ENCODE data around the gene GPS2. TPM values are rescaled to one million over a fixed set of nuclear protein-coding genes. Genes with fewer than 3 reads are reported as not detected.
A peak's percentile ranks its signal among the peaks of the same experiment; 100 is the strongest.

Gene GPS2
- total RNA-seq, 1 donor from 2014 or later = 51.1 TPM

GRCh38 chr17:7356756-7357155, 41.6 kb upstream of the GPS2 start:
- Histone ChIP-seq H3K27me3 (no peaks in the 10 kb centered on the region), H3K4me1 (peaks cover 37% of the 10 kb centered on the region), H3K27ac (peak overlapping the region; percentile 96), H3K9me3 (no peaks in the 10 kb centered on the region), H3K4me3 (no peak overlapping the region), H3K36me3 (no peaks in the 10 kb centered on the region)
- TF ChIP-seq POLR2AphosphoS5 (IDR thresholded peaks at IDR 0.05; ENCODE audit: insufficient read depth in 1 of 2, low read depth in 1 of 2) (no peak), POLR2A (IDR thresholded peaks at IDR 0.05) (no peak)
- TF ChIP-seq, protein P1, sequence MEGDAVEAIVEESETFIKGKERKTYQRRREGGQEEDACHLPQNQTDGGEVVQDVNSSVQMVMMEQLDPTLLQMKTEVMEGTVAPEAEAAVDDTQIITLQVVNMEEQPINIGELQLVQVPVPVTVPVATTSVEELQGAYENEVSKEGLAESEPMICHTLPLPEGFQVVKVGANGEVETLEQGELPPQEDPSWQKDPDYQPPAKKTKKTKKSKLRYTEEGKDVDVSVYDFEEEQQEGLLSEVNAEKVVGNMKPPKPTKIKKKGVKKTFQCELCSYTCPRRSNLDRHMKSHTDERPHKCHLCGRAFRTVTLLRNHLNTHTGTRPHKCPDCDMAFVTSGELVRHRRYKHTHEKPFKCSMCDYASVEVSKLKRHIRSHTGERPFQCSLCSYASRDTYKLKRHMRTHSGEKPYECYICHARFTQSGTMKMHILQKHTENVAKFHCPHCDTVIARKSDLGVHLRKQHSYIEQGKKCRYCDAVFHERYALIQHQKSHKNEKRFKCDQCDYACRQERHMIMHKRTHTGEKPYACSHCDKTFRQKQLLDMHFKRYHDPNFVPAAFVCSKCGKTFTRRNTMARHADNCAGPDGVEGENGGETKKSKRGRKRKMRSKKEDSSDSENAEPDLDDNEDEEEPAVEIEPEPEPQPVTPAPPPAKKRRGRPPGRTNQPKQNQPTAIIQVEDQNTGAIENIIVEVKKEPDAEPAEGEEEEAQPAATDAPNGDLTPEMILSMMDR (IDR thresholded peaks at IDR 0.05) = no peak
- DNase-seq (ENCODE audit: extremely low spot score in 2 of 2) = no peak
- intact Hi-C loops (cut with DNase I) = loop anchor here (10.0 kb wide), 1 partner anchor 208 kb away; the partner anchor contains the start of gene SENP3

DNA sequence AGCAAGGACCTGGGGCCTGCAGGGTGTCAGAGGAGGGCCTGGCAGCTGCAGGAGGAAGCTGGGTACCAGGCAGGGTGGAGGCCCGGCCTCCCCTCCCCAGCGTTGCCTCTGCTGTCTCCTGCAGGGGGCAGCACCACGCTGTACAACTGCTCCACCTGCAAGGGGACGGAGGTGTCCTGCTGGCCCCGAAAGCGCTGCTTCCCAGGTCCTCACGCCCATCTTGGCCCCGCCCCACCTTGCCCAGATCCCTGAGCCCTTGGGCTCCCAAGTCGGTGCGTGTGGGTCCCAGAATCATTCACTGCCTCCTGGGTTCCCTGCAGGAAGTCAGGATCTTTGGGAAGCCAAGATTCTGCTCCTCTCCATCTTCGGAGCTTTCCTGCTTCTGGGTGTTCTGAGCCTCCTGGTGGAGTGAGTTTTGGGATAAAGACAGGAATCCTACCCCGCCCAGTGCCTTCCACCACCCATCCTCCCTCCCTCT, 41.0 kb upstream of the GPS2 start:
- H3K27me3 ChIP-seq = no peaks in the 10 kb centered on the region
- no peak for DNase-seq (ENCODE audit: extremely low spot score in 2 of 2)
- intact Hi-C loops (cut with DNase I) = loop anchor here (10.0 kb wide), 1 partner anchor 209 kb away; the partner anchor contains the start of gene SENP3
- TF ChIP-seq POLR2AphosphoS5 (IDR thresholded peaks at IDR 0.05; ENCODE audit: insufficient read depth in 1 of 2, low read depth in 1 of 2) = peak; percentile 31 to 34
- no peak for TF ChIP-seq POLR2A (IDR thresholded peaks at IDR 0.05)
- TF ChIP-seq, protein P1 (IDR thresholded peaks at IDR 0.05) = peak; percentile 75 to 85 (median 76)
- no peaks in the 10 kb centered on the region for H3K36me3 ChIP-seq
- H3K4me1 ChIP-seq = peaks cover 37% of the 10 kb centered on the region
- peak overlapping the region; percentile 0 to 12 for H3K4me3 ChIP-seq
- H3K9me3 ChIP-seq = no peaks in the 10 kb centered on the region
- H3K27ac ChIP-seq = peak overlapping the region; percentile 96

- intact Hi-C loops (cut with DNase I) = loop anchor here (10.0 kb wide), 1 partner anchor 209 kb away; the partner anchor contains the start of gene SENP3
- Histone ChIP-seq H3K4me1 (peaks cover 37% of the 10 kb centered on the region), H3K9me3 (no peaks in the 10 kb centered on the region), H3K27me3 (no peaks in the 10 kb centered on the region), H3K27ac (peak overlapping the region; percentile 96), H3K4me3 (peak overlapping the region in 1 of 2 donors; percentile 12), H3K36me3 (no peaks in the 10 kb centered on the region)
- TF ChIP-seq, protein P1 (IDR thresholded peaks at IDR 0.05) = no peak
- TF ChIP-seq POLR2A (IDR thresholded peaks at IDR 0.05) (no peak), POLR2AphosphoS5 (IDR thresholded peaks at IDR 0.05; ENCODE audit: insufficient read depth in 1 of 2, low read depth in 1 of 2) (no peak)
- DNase-seq (ENCODE audit: extremely low spot score in 2 of 2) = no peak
Measured at GRCh38 chr17:7355573-7355972, 40.4 kb upstream of the GPS2 start.

DNA sequence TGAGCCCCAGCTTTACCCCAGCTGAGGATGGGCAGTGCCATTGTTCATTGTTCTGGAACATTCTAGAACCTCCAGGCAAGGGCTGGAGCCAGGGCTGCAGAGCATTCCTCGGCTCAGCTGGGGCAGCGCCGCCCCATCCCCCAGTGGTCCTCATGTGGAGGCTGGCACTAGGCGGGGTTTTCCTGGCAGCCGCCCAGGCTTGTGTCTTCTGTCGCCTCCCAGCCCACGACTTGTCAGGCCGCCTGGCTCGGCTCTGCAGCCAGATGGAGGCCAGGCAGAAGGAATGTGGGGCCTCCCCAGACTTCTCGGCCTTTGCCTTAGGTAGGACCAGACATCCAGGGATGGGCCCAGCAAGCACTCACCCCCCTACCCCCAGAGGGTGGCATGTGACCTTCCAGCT, 39.9 kb upstream of the GPS2 start, which contains the start of gene TMEM95:
Gene TMEM95 (plus strand): TSS at position 104 of the 400 bp plus-strand sequence. CDS start 49 bp downstream, at position 153.
- Histone ChIP-seq H3K4me3 (peak within 1 kb of the TSS; percentile 12 to 87), H3K36me3 (no peaks in the 10 kb centered on the region), H3K4me1 (peaks cover 38% of the 10 kb centered on the region), H3K27me3 (no peaks in the 10 kb centered on the region), H3K9me3 (no peaks in the 10 kb centered on the region), H3K27ac (peak within 1 kb of the TSS; percentile 96)
- intact Hi-C loops (cut with DNase I) = loop anchor here (10.0 kb wide), 1 partner anchor 210 kb away; the partner anchor contains the start of gene SENP3
- TF ChIP-seq POLR2AphosphoS5 (IDR thresholded peaks at IDR 0.05; ENCODE audit: insufficient read depth in 1 of 2, low read depth in 1 of 2) (peak in 1 of 2 donors; percentile 24), POLR2A (IDR thresholded peaks at IDR 0.05) (no peak)
- DNase-seq (ENCODE audit: extremely low spot score in 2 of 2) = no peak

DNA sequence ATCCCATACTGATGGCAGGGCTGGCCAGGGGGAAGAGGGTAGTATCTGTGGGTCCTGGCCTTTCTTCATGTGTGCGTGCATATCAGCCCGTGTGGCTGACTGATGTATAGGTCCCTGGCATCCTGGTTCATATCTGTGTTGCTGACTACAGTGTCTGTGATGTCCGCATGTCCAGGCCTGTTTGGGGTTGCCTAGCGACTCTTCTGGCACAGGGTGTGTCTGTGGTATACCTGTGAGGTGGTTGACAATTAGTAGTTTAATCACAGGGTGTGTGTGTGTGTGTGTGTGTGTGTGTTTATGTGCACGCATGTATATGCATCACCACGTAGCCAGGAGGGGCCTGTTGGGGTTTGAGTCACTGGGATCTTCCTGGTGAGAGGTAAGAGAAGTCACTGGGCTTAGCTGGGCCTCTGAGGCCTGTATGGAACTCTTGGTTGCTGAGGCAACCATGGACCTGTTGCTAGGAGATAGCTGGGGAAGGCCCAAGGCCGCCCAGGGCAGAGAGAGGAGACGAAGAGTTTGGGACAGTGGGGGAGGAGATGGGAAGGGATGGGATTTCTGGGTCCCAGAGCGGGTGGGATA, 39.2 kb upstream of the GPS2 start:
- TF ChIP-seq POLR2A (IDR thresholded peaks at IDR 0.05) = no peak
- peak in 1 of 2 donors; percentile 69 for TF ChIP-seq POLR2AphosphoS5 (IDR thresholded peaks at IDR 0.05; ENCODE audit: insufficient read depth in 1 of 2, low read depth in 1 of 2)
- Histone ChIP-seq H3K27ac (peak overlapping the region; percentile 96), H3K4me1 (peaks cover 45% of the 10 kb centered on the region), H3K9me3 (no peaks in the 10 kb centered on the region), H3K27me3 (no peaks in the 10 kb centered on the region), H3K36me3 (no peaks in the 10 kb centered on the region), H3K4me3 (peak overlapping the region in 1 of 2 donors; percentile 87)
- DNase-seq (ENCODE audit: extremely low spot score in 2 of 2) = no peak
- intact Hi-C loops (cut with DNase I) = loop anchor here (5.0 to 10.0 kb wide), 4 partner anchors 53 to 210 kb away; partner anchors contain the start of genes FGF11, NLGN2, POLR2A and SENP3

Data from vagina (tissue), 2 donors.